ENCODE data around the gene C2orf49.

GRCh38 chr2:105317937-105318336, 19.4 kb upstream of the C2orf49 start:
- TF ChIP-seq, protein P1, sequence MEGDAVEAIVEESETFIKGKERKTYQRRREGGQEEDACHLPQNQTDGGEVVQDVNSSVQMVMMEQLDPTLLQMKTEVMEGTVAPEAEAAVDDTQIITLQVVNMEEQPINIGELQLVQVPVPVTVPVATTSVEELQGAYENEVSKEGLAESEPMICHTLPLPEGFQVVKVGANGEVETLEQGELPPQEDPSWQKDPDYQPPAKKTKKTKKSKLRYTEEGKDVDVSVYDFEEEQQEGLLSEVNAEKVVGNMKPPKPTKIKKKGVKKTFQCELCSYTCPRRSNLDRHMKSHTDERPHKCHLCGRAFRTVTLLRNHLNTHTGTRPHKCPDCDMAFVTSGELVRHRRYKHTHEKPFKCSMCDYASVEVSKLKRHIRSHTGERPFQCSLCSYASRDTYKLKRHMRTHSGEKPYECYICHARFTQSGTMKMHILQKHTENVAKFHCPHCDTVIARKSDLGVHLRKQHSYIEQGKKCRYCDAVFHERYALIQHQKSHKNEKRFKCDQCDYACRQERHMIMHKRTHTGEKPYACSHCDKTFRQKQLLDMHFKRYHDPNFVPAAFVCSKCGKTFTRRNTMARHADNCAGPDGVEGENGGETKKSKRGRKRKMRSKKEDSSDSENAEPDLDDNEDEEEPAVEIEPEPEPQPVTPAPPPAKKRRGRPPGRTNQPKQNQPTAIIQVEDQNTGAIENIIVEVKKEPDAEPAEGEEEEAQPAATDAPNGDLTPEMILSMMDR (IDR thresholded peaks at IDR 0.05): no peak
- no peak for TF ChIP-seq POLR2A (IDR thresholded peaks at IDR 0.05)
